Testis (tissue), 2 donors: Measurements from ENCODE around the gene IGFBP6.

Experiments used
- CTCF ChIP-seq, 3 experiments: fragments of 450-650 bp in 2 of 3; fragments of 200-600 bp in 1 of 3; sonication (generic) in 1 of 3; IDR thresholded peaks; one replicate each; pipeline ENCODE4 v1.5.1; 2016 to 2019; ENCODE audit warnings: antibody characterized with exemption in 3 of 3, mild to moderate bottlenecking in 2 of 3, moderate library complexity in 1 of 3
- POLR2A ChIP-seq: fragments of 450-650 bp; IDR thresholded peaks from one replicate; pipeline ENCODE4 v1.6.1; 2017; ENCODE audit warnings: antibody characterized with exemption, mild to moderate bottlenecking, moderate library complexity

GRCh38 chr12:53098354-53098981 lies 1.0 kb downstream of the IGFBP6 start:
- TF ChIP-seq CTCF (IDR thresholded peaks at IDR 0.05): no peak
- TF ChIP-seq POLR2A: no peak
